Hematopoietic multipotent progenitor cell treated with erythropoietin and hydrocortisone succinate and interleukin-3 and kit ligand, for 6 days (in vitro differentiated cells): ENCODE results near the gene OSBPL10.

Experiments used
- DNase-seq: peaks from one replicate; pipeline ENCODE4 v3.0.0-alpha.2; 2015

OSBPL10 gene

DNA sequence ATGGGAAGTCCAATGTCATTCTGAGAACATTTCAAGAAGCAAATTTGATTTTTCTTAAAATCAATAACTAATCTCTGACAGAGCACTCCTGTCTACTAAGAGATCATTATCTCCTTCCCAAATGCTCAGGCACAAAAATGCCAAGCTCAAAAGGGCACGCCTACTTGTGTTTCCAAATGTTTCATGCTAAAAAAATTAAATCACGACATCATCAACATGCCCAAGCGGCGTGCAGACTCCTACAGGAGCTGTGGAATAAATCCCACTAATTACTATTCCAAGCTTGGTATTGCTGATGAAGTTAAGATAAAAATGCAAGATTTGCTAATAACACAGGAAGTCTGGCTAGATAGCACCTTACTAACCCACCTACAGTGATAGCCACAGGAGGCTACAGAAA is 140.8 kb downstream of the OSBPL10 start:
- DNase-seq, result no peak

GRCh38 chr3:31839144-31839917 is 141.7 kb downstream of the OSBPL10 start:
- no peak for DNase-seq

DNA sequence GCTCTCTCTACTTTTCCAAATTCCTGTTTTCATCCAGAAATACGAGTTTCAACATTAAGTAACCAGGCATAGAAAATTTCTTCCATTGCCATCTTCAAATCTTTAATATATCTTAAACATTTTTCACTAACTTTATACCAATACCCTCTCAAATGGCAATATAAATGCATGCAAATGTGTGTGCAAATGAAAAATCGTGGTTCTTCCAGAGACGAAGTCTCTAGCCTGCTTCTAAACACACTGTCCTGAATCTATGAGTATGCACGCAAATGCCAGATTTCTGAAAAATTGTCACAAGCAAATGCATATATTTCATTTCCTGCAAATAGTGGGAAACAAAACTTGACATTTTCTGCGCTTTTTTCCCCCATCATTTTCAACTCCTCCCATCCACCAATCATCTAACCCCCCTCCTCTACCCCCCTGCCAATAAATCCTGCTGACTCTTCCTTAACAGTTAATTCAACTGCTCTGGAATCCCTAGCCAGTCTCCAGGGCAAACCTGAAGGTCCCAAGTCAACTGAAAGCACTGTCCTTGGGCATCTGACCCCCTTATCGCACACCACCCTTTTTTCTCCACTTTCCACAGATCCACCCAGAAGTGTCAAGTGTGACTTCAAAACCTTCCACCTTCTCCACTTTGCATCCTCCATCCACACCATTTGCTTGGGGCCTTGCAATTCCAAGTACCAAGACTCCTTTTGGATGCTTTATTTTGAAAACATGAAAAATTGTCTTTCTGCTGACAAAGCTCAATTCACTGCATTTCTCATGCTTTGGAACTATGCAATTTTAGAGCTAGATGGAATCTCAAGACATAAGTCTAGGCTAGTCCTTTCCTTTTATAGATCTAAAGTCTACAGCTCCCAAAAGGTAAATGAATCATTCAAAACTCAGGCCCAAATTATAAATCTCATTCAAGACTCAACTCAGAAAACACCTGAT is 144.7 kb downstream of the OSBPL10 start:
- DNase-seq, result no peak

GRCh38 chr3:31833391-31834190 is 147.5 kb downstream of the OSBPL10 start:
- no peak for DNase-seq

DNA sequence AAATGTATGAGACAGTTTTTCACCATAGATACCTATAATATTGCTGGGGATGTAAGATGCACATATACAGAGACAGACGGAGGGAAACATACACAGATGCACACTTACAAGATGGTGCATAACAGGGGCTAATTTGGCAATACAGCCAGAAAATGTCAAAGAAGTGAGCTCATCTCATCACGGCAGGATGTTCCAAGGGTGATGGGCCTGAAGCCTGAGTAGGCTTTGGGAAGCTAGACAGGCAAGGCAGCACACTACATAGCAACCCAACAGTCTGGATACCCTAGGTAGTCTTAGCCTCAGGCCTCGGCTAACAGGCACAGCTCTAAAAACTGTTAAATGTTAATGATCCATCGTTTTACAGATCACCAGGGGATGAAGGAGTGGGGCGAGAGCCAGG is 148.5 kb downstream of the OSBPL10 start:
- no peak for DNase-seq

GRCh38 chr3:31831591-31831990 is 149.5 kb downstream of the OSBPL10 start:
- peak; percentile 6 for DNase-seq

- no peak for DNase-seq
These were observed 151.1 kb downstream of the OSBPL10 start for GRCh38 chr3:31829826-31830426.

DNA sequence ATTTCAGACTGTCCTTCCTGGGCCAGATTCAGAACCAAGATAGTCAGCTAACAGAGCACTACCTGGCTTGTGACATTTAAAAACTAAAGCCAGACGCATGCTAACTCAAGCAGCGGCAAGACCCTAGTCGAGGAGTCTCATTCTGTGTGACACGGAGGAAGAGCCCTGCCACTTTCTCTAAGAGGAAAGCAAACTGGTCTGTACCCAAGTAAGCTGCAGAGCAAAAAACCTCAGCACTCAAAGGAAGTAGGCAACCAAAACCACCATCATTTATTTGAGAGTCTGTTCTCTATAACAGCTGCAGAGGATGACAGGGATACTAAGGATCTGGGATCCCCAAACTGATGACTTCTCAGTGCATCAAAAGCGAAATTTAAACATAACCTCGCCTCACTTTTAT is 152.1 kb downstream of the OSBPL10 start:
- DNase-seq, result no peak

DNA sequence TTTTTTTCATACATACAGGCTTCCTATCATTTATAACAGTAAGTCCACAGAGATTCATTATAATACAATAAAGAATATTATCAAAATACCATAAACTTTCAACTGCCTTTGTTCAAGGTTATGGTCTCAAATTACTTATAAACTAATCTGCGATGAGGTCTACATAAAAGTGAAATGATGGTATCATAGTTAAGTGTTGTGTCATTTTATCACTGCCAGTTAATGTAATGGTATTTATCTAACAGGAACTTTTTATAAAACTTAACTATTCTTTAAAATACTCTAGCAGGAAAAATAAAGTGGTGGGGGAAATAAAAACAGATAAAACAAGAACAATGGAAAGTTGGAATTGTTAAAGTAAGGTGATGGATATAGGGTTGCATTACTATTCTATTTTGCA is 153.1 kb downstream of the OSBPL10 start:
- no peak for DNase-seq

DNA sequence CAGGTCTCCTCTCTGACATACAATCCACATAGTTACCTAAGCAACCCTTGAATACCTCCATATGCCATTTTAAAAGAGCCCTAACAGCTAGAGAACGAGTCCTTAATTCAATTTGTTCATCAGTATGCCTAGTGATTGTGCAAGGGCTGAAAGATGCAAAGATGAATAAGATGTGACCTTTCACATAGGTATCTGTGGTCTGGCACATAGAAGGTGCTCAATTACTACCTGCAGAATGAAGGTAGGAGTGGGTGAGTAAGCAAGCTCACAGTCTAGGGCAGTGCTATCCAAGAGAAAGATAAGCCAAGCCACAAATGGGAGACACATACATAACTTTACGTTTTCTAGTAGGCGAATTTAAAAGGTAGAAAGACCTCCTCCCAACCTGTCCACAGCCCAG is 157.9 kb downstream of the OSBPL10 start:
- no peak for DNase-seq

- DNase-seq, result no peak
These were observed 159.9 kb downstream of the OSBPL10 start for GRCh38 chr3:31821118-31821517.

GRCh38 chr3:31819441-31819840 is 161.6 kb downstream of the OSBPL10 start:
- no peak for DNase-seq

- DNase-seq, result no peak
These were observed 163.6 kb downstream of the OSBPL10 start for GRCh38 chr3:31817411-31817966.

- no peak for DNase-seq
These were observed 165.2 kb downstream of the OSBPL10 start for GRCh38 chr3:31815631-31816440.

- no peak for DNase-seq
These were observed 166.1 kb downstream of the OSBPL10 start for GRCh38 chr3:31815006-31815405.

GRCh38 chr3:31813686-31814085 is 167.4 kb downstream of the OSBPL10 start:
- no peak for DNase-seq

GRCh38 chr3:31813197-31813596 is 167.9 kb downstream of the OSBPL10 start:
- DNase-seq, result no peak

DNA sequence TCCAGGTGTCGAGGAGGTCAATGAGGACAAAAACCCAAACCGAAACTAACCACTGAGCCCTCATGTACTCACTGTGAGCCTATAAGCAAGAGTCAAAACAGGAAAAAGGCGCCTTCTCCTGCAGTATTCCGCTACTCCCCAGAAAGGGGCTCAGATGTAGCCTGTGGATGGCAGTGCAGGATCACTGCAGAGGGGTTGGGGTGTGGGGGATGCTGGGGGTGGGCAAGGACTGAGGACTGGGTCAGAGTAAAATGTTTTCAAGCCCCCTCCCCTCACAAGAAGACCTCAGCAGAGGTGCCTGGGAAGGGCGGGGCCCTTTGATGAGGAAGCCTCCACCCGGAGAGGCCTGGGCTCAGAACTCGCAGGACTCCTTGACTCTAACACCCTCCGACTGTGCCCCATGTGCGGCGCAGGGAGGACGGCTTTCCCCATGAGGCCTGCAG is 170.1 kb downstream of the OSBPL10 start:
- no peak for DNase-seq

DNA sequence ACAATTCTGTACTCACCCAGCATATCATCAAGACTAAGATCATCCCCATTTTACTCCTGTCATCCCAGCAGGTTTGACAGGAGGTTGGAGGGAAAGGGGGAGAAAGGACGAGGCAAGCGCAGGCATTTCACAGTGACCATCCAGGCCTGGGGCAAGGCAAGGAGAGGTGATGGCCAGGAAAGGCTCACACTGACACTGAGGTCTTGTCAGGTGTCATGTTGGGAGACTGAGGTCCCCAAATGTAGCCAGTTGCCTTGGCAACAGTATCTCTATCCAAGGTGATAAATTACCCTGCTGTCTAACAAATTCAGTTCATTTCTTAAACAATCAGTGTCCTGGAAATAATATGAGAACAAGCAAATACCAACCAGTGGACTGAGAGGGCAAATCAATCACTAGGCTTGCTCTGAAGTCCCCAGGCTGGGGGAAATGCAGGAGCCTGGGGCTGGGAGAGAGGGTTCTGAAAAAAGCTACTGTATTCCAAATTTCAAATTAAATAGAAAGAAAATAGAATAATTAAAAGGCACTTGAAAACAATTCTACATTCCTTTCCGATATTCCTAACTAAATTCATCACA is 172.8 kb downstream of the OSBPL10 start:
- no peak for DNase-seq

DNA sequence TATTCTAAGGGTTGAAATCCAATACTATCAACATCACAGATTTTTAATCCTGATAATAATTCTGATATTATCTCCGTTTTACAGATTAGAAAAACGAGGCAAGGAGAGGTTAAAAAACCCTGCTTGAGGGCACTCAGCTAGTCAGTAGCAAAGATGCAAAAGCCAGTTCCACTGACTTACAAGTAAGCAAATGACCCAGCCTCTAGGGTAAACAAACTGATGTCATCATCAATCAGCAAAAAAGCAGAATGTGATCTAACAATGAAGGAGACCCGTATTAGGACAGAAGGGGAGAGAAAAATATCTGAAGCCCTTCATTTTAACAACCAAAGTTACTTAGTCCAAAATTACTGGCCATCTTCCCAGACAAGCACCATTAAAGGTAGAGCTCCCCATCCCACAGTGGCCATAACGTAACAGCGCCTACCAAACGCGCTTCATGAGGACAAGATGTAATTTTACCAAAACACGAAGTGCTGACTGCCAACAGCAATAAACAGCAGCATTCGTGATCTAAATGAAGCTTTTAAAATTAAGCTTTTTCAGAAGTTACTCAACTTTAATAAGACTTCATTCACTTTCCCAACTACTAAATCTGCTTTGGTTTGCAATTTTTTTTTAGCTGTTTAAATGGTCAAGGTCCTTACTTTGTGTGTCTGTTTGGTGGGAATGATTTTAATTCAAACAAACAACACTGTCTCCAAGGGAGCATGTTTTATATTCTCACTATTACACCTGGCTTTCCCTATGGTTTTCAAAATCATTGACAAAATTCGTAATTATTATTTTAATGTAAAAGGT is 176.6 kb downstream of the OSBPL10 start:
- no peak for DNase-seq
